ENCODE results near the gene CHID1.
A peak's percentile ranks its signal among the peaks of the same experiment; 100 is the strongest.

CHID1 gene

GRCh38 chr11:862081-862661 is 48.4 kb downstream of the CHID1 start:
- DNase-seq = no peak

DNA sequence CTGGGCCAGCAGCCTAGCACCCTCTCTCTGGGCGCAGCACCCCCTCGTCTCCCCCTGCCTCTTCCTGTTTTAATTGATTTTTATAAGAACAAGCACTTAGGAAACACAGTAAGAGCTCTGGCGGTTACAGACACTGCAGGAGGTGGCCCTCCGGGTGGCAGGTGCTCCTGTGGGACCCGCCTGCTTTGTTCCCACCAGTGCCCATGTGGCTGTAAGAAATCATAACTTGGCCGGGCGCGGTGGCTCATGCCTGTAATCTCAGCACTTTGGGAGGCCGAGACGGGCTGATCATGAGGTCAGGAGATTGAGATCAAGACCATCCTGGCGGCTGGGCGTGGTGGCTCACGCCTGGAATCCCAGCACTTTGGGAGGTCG is 49.5 kb downstream of the CHID1 start:
- DNase-seq = no peak

DNA sequence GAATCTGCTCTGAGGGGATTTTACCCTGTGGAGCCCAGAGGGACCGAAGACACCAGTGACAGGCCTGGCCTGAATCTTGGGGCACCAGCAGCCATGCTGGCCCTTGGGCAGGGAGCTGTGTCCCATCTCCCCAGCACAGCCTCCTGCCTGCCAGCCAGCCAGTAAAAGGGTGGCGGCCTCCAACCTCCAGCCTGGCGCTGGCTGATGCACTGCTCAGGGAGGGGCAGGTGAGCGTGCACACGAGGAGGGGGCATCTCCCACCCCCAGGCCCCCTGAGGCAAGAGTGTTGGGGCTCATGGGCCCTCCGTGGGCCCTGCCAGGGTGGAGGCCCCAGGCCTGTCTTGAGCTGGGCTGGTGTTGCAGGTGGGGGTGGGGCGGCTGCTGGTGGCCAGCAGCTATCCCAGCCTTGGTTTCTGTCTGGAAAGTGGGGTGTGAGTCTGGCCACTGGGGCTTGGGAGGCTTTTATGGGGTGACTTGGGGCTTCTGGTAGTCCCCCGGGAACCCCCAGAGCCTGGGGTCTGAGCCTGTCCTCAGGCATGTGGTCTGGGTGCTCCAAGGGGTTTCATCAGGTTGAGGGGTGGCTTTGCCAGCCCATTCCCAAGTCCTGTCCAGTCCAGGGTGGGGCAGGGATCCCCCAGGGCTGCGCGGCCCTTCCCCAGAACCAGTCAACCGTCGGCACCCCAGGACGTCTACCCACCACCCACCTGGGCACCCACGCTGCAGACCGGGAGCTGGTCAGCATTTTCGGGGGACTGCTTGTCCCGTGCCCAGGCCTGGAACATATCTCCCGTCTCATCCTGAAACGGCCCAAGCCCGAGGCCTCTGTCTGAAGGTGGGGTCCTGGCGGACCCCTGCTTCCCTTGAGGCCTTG is 50.1 kb downstream of the CHID1 start:
- no peak for DNase-seq

DNA sequence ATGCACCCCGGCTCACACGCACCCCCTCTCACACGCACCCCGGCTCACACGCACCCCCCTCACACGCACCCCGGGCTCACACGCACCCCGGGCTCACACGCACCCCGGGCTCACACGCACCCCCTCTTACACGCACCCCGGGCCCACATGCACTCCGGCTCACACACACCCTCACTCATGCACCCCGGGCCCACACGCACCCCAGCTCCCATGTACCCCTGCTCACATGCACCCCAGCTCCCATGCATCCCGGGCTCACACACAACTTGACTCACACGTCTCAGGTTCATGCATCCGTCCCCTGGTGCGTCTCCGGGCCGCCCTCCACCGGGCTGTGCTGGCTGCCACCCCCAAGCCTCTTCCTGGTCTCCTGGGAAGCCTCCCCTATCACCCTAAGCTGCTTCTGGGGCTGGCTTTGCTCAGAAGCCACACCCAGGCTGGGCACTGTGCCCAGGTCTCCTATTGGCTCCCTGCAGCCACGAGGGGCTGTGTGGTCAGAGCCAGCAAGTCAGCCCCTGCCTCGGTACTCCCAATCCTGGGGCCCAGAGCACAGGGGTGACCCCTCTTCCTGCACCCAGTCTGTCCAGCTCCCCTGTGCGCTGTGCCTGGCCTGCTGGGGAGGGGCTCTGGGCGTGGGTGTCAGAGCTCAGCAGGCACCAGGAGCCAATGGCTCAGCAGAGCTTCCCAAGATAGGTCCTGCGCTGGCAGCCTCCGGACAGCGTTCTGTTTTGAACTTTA is 51.0 kb downstream of the CHID1 start:
- no peak for DNase-seq

- DNase-seq = no peak
Observed at GRCh38 chr11:858762-859339, 51.8 kb downstream of the CHID1 start.

GRCh38 chr11:858053-858761 is 52.4 kb downstream of the CHID1 start:
- DNase-seq = no peak

DNA sequence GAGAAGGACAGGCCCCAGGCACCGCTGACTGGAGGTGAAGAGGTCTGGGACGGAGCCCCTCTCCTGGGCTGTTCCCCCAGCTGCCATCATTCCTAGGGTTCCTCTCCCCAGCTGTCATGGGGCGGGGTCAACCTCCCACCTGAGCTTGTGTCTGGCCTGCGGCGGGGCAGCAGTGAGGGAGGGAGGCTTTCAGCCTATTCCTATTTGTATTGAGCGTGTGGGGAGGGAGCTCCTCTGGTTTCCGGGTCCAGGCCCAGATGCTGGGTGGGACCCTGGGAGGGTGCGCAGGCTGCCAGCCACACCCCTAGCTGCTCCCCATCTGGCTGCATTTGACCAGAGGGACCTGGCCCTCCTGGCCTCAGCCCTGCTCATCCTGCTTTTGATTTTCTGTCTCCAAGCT is 54.2 kb downstream of the CHID1 start:
- DNase-seq = no peak

DNA sequence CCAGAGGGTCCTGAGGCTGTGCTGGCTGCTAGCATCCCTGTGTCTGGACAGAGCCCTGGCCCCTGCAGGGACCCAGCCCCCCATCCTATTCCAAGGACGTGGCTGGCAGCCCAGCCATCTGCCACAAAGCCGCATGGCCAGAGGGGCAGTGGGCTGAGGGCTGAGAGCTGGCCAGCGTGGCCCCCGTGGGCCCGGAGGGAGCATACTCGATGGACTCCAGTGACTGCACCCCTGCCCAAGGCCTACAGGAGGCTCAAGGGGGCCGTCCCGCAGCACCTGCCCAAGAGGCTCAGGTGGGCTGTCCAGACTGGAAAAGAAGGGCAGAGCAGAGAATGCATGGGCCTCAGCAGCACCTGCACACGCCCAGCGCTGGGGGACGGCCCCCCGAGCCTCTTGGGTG is 54.8 kb downstream of the CHID1 start:
- no peak for DNase-seq

DNA sequence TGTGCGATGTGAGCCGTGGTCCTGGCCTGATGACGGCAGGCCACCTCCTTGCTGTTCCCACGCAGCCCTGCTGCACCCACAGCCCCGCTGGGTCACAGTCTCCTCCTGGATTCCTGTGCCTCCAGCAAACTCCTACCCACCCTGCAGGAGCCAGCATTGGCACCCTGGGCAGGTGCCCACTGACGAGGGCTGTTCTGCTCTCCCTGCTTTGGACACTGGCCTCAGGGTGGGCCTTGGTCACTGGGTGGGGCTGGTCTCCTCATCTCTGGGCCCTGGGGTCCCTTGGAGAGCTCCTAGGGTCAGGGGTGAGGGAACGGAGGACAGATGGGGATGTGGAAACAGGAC is 55.3 kb downstream of the CHID1 start:
- no peak for DNase-seq

- no peak for DNase-seq
Observed at GRCh38 chr11:854601-855329, 55.8 kb downstream of the CHID1 start.

DNA sequence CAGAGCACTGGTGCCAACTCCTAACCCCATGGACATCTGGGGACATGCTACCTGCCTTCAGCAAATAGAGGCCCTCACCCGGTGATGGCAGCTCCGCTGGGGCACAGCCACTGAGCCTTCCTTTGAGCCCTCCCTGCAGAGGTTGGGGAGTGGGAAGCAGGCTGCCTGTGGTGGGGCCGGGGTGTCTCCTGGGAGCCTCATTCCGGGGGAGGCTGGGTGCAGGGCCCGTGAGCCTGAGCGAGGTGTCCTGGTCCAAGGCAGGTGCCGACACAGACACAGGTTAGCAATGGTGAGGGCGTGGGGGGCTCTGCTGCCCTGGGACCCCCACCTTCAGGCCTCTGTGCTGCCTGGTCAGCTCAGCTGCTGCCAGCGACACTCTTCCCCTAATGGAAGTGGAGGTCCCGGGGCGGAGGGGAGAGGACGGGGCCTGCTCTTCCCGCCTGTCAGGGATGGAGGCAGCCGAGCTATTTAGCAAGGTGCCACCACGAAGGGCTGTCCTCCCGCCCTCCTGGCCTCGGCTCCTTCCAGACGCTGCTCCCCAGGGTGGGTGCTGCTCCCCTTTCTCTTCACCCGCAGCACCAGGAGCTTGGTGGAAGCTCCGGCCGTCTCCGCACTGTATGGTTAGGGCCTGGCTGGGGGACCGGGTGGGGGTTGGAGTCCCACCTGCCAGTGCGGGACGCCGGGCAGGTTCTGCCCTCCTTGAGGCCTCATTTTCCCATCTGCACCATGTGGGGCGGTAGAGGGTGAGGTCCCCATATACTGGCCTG is 56.7 kb downstream of the CHID1 start:
- no peak for DNase-seq

GRCh38 chr11:852762-853161 is 57.8 kb downstream of the CHID1 start:
- no peak for DNase-seq

GRCh38 chr11:850775-851763 is 59.5 kb downstream of the CHID1 start:
- no peak for DNase-seq

- no peak for DNase-seq
Observed at GRCh38 chr11:849951-850774, 60.4 kb downstream of the CHID1 start.

DNA sequence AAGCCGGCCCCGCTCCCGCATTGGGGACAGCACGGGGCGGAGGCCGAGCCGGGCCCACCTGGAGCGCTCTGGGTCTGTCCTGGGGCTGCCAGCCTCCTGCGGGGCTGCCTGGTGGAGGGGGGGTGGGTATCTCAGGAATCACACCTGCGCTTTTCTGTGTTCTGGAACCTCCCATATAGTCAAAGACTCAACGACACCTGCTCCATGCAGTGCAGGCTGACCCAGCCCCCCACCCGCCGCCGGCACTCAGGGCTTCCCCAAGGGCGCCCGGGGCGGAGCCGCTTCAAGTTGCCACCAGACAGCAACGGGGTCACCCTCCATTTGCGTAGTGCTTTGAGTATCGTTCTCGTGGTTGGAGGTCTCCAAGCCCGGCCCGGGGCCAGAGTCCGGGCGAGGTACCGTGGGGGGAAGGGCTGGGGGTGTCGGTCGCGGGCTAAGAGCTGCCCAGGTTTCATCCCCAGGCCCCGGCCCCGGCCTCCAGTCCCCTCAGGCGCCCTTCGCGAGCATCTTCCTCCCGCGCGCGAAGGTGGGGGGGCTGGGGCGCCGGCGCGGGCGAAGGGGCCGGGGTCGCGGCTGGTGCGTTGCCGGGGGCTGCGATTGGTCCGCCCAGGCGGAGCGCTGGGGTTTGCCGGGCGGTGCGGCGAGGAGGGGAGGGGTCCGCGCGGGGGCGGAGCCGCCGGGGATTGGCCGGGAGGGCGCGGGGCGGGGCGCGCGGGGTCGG is 61.3 kb downstream of the CHID1 start:
- peak; percentile 56 for DNase-seq

DNA sequence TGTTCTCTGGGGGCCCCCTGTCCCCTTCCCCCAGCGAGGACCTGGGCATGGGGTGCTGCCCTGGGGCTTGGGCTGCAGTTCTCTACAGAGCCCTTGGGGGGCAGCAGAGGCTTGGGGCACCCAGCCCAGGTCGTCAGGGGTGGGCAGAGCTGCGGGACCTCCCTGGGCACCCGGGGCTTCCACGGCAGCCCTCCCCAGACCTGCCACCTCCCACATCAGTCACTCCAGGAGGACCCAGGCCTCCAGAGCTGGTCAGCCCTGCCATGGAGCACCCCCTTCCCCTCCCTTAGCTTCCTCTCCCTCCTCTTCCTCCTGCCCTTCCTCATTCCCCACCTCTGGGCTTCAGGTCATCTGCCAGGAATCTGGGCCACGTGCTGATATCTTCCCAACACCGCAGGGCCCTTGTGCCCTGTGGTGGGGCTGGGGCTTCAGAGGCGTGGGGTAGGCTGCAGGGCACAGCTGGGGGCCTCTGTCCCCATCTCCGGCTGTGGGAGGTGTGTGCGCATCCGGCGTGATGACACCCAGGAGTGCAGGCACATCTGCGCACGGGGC is 62.2 kb downstream of the CHID1 start:
- DNase-seq = peak; percentile 83

DNA sequence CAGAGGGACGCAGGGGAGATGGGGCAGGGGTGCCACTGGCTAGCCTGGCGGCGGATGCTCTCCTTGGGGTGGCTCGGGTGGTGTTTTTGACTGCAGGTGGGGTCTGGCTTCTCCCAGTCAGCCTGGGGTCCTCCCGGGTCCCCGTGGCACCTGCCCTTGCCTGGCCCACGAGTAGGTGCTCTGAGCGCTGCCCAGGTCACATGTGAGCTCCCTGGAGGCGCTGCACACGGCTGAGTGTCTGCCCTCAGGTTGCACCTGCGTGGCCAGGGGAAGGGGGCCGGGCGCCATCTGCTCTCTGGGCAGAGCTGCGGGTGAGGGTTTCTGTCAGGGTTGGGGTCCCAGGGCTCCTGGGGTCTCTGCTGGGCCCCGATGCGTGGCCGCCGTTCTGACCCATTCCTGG is 62.7 kb downstream of the CHID1 start:
- DNase-seq = no peak

DNA sequence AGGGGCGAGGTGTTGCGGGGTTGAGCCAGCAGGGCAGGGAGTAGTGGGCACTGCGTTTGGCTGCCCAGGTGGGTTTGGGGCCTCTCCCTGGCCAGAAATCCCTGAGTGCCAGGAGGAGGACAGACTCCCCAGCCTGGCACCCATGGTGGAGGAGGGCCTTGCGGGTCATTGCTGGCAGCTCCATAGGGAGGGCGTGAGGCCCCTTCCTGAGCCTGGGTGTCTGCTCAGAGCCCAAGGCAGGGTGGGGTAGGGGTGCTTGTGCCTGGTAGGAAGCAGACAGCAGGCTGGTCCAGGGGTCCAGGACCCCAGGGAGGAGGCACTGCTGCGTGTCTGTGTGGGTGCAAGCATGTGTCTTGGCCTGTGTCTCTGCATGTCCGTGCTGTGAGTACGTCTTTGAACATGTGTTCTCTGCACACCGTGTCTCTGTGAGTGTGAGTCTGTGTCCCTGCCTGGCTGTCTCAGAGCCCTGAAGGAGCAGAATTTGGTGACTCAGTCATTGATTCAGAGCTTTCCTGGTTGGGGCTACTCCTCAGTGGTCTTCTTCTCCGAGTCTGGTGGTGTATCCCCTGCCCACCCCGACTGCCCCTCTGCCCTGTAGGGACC is 64.0 kb downstream of the CHID1 start:
- no peak for DNase-seq

Measured in stimulated activated CD8-positive, alpha-beta memory T cell treated with anti-CD3 and anti-CD28 coated beads, Interleukin-4, amount 100 ng/mL, for 48 hours (primary cell).